HG03457 (cell line): ENCODE measurements around the gene RBM20.
"Not testable (repeated sequence)": the region's sequence is repeated elsewhere in the genome, so short reads cannot be mapped to it uniquely, and the experiment has no call there.

Source experiments
- ATAC-seq: cut with Tn5 transposase; IDR thresholded peaks from one replicate; pipeline ENCODE4 v1.9.1; 2021; ENCODE audit warnings: moderate number of reproducible peaks; ENCODE audit not compliant: unreplicated experiment

Gene RBM20

GRCh38 chr10:110758898-110759297 lies 114.8 kb downstream of the RBM20 start:
- no peak for ATAC-seq

- no peak for ATAC-seq
Measured at GRCh38 chr10:110759523-110759922, 115.4 kb downstream of the RBM20 start.

- no peak for ATAC-seq
Measured at GRCh38 chr10:110762109-110762848, 118.1 kb downstream of the RBM20 start.

- no peak for ATAC-seq
Measured at GRCh38 chr10:110762849-110763211, 118.7 kb downstream of the RBM20 start.

GRCh38 chr10:110764378-110764777 lies 120.2 kb downstream of the RBM20 start:
- ATAC-seq, result no peak

- no peak for ATAC-seq
Measured at GRCh38 chr10:110764793-110765512, 120.8 kb downstream of the RBM20 start.

- no peak for ATAC-seq
Measured at GRCh38 chr10:110765513-110766319, 121.6 kb downstream of the RBM20 start.

- not testable (repeated sequence) for ATAC-seq
Measured at GRCh38 chr10:110767601-110768000, 123.5 kb downstream of the RBM20 start.

GRCh38 chr10:110770243-110770642 lies 126.1 kb downstream of the RBM20 start:
- ATAC-seq, result no peak

- ATAC-seq, result no peak
Measured at GRCh38 chr10:110771486-110771885, 127.3 kb downstream of the RBM20 start.

GRCh38 chr10:110771991-110772390 lies 127.9 kb downstream of the RBM20 start:
- ATAC-seq, result no peak

- no peak for ATAC-seq
Measured at GRCh38 chr10:110772454-110773025, 128.4 kb downstream of the RBM20 start.

GRCh38 chr10:110773693-110774068 lies 129.5 kb downstream of the RBM20 start:
- ATAC-seq, result no peak

GRCh38 chr10:110774069-110775019 lies 130.2 kb downstream of the RBM20 start:
- peak; percentile 96 for ATAC-seq

GRCh38 chr10:110775020-110775375 lies 130.9 kb downstream of the RBM20 start:
- no peak for ATAC-seq

GRCh38 chr10:110775406-110775805 lies 131.3 kb downstream of the RBM20 start:
- no peak for ATAC-seq

- no peak for ATAC-seq
Measured at GRCh38 chr10:110777017-110777416, 132.9 kb downstream of the RBM20 start.

GRCh38 chr10:110777661-110778060 lies 133.5 kb downstream of the RBM20 start:
- ATAC-seq, result no peak

GRCh38 chr10:110778211-110778610 lies 134.1 kb downstream of the RBM20 start:
- no peak for ATAC-seq

- no peak for ATAC-seq
Measured at GRCh38 chr10:110779489-110779888, 135.4 kb downstream of the RBM20 start.
